ENCODE measurements around the gene MEIS3.

The MEIS3 gene

DNA sequence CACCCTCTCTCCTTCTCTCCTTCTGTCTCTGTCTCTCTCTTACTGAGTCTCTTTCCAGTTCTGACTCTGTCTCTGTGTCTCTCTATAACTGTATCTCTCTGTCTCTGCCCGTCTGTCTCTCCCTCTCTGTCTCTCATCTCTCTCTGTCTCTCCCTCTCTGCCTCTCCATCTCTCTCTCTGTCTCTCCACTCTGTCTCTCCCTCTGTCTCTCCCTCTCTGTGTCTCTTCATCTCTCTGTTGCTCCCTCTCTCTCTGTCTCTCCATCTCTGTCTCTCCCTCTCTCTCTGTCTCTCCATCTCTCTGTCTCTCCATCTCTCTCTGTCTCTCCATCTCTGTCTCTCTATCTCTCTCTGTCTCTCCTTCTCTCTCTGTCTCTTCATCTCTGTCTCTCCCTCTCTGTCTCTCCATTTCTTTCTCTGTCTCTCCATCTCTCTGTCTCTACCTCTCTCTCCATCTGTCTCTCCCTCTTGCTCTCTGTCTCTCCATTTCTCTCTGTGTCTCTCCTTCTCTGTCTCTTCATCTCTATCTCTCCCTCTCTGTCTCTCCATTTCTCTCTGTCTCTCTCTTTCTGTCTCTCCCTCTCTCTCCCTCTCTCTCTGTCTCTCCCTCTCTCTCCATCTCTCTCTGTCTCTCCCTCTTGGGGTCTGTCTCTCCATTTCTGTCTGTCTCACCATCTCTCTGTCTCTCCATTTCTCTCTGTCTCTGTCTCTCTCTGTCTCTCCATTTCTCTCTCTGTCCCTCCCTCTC, 3.3 kb upstream of the MEIS3 start:
- H3K27me3 ChIP-seq (ENCODE audit: control insufficient read depth in 3 of 3, insufficient read depth in 3 of 3, low read depth in 1 of 3, low read length in 3 of 3), result peaks cover 0 to 22% (median 0%) of the 10 kb centered on the region in 3 experiments
- H3K23ac ChIP-seq (ENCODE audit: low read depth, low read length, poor library complexity), result no peak overlapping the region
- H2BK12ac ChIP-seq (ENCODE audit: low read length), result peak overlapping the region; percentile 97
- no peak overlapping the region for H3K14ac ChIP-seq (ENCODE audit: low read length)
- peak overlapping the region; percentile 74 for H3K18ac ChIP-seq (ENCODE audit: low read length)
- no CpG with 5 or more reads among the region's 1 CpG for WGBS, 2 donors (ENCODE audit: extremely low coverage in 2 of 2, insufficient read length in 2 of 2, insufficient replicate concordance in 1 of 2)
- H3K9me3 ChIP-seq (replicated peaks in 1 of 2; ENCODE audit: control insufficient read depth in 2 of 2, insufficient read depth in 1 of 2, low read depth in 1 of 2, low read length in 2 of 2), result no peaks in the 10 kb centered on the region
- no peaks in the 10 kb centered on the region for H3K36me3 ChIP-seq (replicated peaks in 1 of 2; ENCODE audit: control insufficient read depth in 2 of 2, insufficient read depth in 2 of 2, low read length in 2 of 2)
- peaks cover 7% of the 10 kb centered on the region for H3K79me1 ChIP-seq (ENCODE audit: low read depth, low read length)
- H3K4me2 ChIP-seq (ENCODE audit: insufficient read depth, low read length, poor library complexity, severe bottlenecking), result peak overlapping the region; percentile 51
- H2BK15ac ChIP-seq (ENCODE audit: low read length), result peak overlapping the region; percentile 41
- peak overlapping the region; percentile 79 for H3K27ac ChIP-seq (replicated peaks; ENCODE audit: low read length)
- H3K4ac ChIP-seq (ENCODE audit: low read length), result peak overlapping the region; percentile 72
- H2BK120ac ChIP-seq (ENCODE audit: low read depth, low read length), result peak overlapping the region; percentile 69
- H3K9ac ChIP-seq (ENCODE audit: low read depth, low read length, poor library complexity), result peak overlapping the region; percentile 15
- H3K4me3 ChIP-seq (ENCODE audit: low read length in 2 of 2), result peak overlapping the region; percentile 45 to 53
- no peak overlapping the region for H4K8ac ChIP-seq (ENCODE audit: low read depth, low read length)
- peaks cover 46 to 49% of the 10 kb centered on the region in 2 donors for H3K4me1 ChIP-seq (ENCODE audit: control insufficient read depth in 2 of 2, insufficient read depth in 1 of 2, low read depth in 1 of 2, low read length in 2 of 2)
- no peak for DNase-seq (ENCODE audit: low spot score)
- peak overlapping the region; percentile 70 for H2AK5ac ChIP-seq (ENCODE audit: low read depth, low read length)
- no peak overlapping the region for H4K91ac ChIP-seq (ENCODE audit: low read depth, low read length, poor library complexity)
- peak overlapping the region; percentile 80 for H2AFZ ChIP-seq (ENCODE audit: low read length)
- H2BK5ac ChIP-seq (ENCODE audit: low read length), result peak overlapping the region; percentile 84

DNA sequence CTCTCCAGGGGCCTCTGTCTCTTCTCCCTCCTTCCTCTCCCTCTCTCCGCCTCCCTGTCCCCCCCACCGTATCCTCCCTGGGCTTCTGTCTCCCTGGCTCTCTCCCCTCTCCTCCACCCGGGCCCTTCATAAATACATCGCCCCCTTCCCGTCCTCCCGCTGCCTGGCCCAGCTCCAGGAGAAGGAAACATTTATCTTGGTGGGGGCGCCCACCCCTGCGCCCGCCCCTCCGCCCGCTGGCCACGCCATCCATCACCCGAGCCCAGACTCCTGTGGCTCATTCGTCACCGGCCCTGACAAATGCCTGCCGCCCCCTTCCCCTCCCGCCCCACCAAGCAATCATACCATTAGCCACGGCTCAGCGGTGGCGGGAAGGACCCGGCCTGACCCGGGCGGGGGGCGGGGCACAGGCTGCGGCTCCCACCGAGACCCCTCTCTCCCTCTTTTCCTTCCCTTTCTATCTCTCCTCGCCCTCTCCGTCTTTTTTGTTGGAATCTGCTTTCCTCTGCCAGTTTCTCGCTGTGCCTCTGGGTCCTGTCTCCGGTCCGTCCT, 2.6 kb upstream of the MEIS3 start:
- H3K4me2 ChIP-seq (ENCODE audit: insufficient read depth, low read length, poor library complexity, severe bottlenecking), result peak overlapping the region; percentile 51
- no peak overlapping the region for H4K91ac ChIP-seq (ENCODE audit: low read depth, low read length, poor library complexity)
- peak overlapping the region; percentile 96 for H2BK15ac ChIP-seq (ENCODE audit: low read length)
- H3K4me1 ChIP-seq (ENCODE audit: control insufficient read depth in 2 of 2, insufficient read depth in 1 of 2, low read depth in 1 of 2, low read length in 2 of 2), result peaks cover 46 to 47% of the 10 kb centered on the region in 2 donors
- peak overlapping the region; percentile 84 for H2BK5ac ChIP-seq (ENCODE audit: low read length)
- H3K23ac ChIP-seq (ENCODE audit: low read depth, low read length, poor library complexity), result no peak overlapping the region
- H3K4me3 ChIP-seq (ENCODE audit: low read length in 2 of 2), result peak overlapping the region; percentile 45 to 53
- peak overlapping the region; percentile 79 for H3K27ac ChIP-seq (replicated peaks; ENCODE audit: low read length)
- H2AK5ac ChIP-seq (ENCODE audit: low read depth, low read length), result peak overlapping the region; percentile 99
- WGBS, 2 donors (ENCODE audit: extremely low coverage in 2 of 2, insufficient read length in 2 of 2, insufficient replicate concordance in 1 of 2), result no CpG with 5 or more reads among the region's 31 CpGs
- peak overlapping the region; percentile 69 for H2BK120ac ChIP-seq (ENCODE audit: low read depth, low read length)
- H2BK12ac ChIP-seq (ENCODE audit: low read length), result peak overlapping the region; percentile 97
- no peaks in the 10 kb centered on the region for H3K9me3 ChIP-seq (replicated peaks in 1 of 2; ENCODE audit: control insufficient read depth in 2 of 2, insufficient read depth in 1 of 2, low read depth in 1 of 2, low read length in 2 of 2)
- H3K27me3 ChIP-seq (ENCODE audit: control insufficient read depth in 3 of 3, insufficient read depth in 3 of 3, low read depth in 1 of 3, low read length in 3 of 3), result peaks cover 0 to 27% (median 0%) of the 10 kb centered on the region in 3 experiments
- peaks cover 9% of the 10 kb centered on the region for H3K79me1 ChIP-seq (ENCODE audit: low read depth, low read length)
- no peak overlapping the region for H3K14ac ChIP-seq (ENCODE audit: low read length)
- H3K9ac ChIP-seq (ENCODE audit: low read depth, low read length, poor library complexity), result no peak overlapping the region
- peak overlapping the region; percentile 74 for H3K18ac ChIP-seq (ENCODE audit: low read length)
- peak overlapping the region; percentile 80 for H2AFZ ChIP-seq (ENCODE audit: low read length)
- peaks cover 0 to 2% of the 10 kb centered on the region in 2 donors for H3K36me3 ChIP-seq (replicated peaks in 1 of 2; ENCODE audit: control insufficient read depth in 2 of 2, insufficient read depth in 2 of 2, low read length in 2 of 2)
- H4K8ac ChIP-seq (ENCODE audit: low read depth, low read length), result no peak overlapping the region
- DNase-seq (ENCODE audit: low spot score), result no peak
- H3K4ac ChIP-seq (ENCODE audit: low read length), result peak overlapping the region; percentile 72

DNA sequence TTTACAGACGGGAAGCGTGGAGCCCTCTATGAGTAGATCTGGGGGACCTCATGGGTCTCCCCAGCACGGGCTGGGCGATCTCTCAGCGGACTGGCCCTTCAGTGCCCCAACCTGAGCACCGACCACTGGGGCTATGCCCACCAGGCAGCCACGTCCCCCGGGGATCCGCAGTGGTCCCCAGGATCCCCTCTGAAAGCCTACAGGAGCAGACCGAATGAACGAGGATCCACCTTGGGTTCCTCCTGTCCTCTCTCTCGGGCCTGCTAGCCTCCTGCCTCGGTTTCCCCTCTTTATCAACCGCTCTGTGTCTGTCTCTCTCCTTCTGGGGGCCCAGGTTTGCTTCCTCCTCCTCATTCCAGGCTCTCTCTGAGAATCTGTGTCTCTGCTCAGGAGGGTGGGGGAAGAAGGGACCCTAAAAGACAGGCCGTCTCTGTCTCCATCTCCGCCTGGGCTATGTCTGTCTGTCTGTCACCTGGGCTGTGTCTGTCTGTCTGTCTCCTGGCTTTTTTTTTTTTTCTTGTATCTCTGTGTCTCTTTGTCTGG, 2.0 kb upstream of the MEIS3 start:
- Histone ChIP-seq H3K79me1 (ENCODE audit: low read depth, low read length) (peaks cover 9% of the 10 kb centered on the region), H2AFZ (ENCODE audit: low read length) (peak overlapping the region; percentile 83), H3K9me3 (replicated peaks in 1 of 2; ENCODE audit: control insufficient read depth in 2 of 2, insufficient read depth in 1 of 2, low read depth in 1 of 2, low read length in 2 of 2) (no peaks in the 10 kb centered on the region), H3K27me3 (ENCODE audit: control insufficient read depth in 3 of 3, insufficient read depth in 3 of 3, low read depth in 1 of 3, low read length in 3 of 3) (peaks cover 0 to 25% (median 0%) of the 10 kb centered on the region in 3 experiments), H3K4me3 (ENCODE audit: low read length in 2 of 2) (peak overlapping the region in 1 of 2 donors; percentile 53), H2BK15ac (ENCODE audit: low read length) (peak overlapping the region; percentile 96), H3K18ac (ENCODE audit: low read length) (peak overlapping the region; percentile 99), H3K27ac (replicated peaks; ENCODE audit: low read length) (peak overlapping the region; percentile 37), H3K4me1 (ENCODE audit: control insufficient read depth in 2 of 2, insufficient read depth in 1 of 2, low read depth in 1 of 2, low read length in 2 of 2) (peaks cover 46 to 47% of the 10 kb centered on the region in 2 donors), H3K4ac (ENCODE audit: low read length) (peak overlapping the region; percentile 10), H3K4me2 (ENCODE audit: insufficient read depth, low read length, poor library complexity, severe bottlenecking) (peak overlapping the region; percentile 98), H4K91ac (ENCODE audit: low read depth, low read length, poor library complexity) (no peak overlapping the region), H2BK120ac (ENCODE audit: low read depth, low read length) (peak overlapping the region; percentile 56), H2AK5ac (ENCODE audit: low read depth, low read length) (peak overlapping the region; percentile 99), H2BK12ac (ENCODE audit: low read length) (peak overlapping the region; percentile 75), H4K8ac (ENCODE audit: low read depth, low read length) (no peak overlapping the region), H3K14ac (ENCODE audit: low read length) (peak overlapping the region; percentile 63), H3K9ac (ENCODE audit: low read depth, low read length, poor library complexity) (peak overlapping the region; percentile 30), H2BK5ac (ENCODE audit: low read length) (peak overlapping the region; percentile 84), H3K23ac (ENCODE audit: low read depth, low read length, poor library complexity) (peak overlapping the region; percentile 95), H3K36me3 (replicated peaks in 1 of 2; ENCODE audit: control insufficient read depth in 2 of 2, insufficient read depth in 2 of 2, low read length in 2 of 2) (peaks cover 0 to 8% of the 10 kb centered on the region in 2 donors)
- no peak for DNase-seq (ENCODE audit: low spot score)
- WGBS, 2 donors (ENCODE audit: extremely low coverage in 2 of 2, insufficient read length in 2 of 2, insufficient replicate concordance in 1 of 2), result no CpG with 5 or more reads among the region's 16 CpGs

DNA sequence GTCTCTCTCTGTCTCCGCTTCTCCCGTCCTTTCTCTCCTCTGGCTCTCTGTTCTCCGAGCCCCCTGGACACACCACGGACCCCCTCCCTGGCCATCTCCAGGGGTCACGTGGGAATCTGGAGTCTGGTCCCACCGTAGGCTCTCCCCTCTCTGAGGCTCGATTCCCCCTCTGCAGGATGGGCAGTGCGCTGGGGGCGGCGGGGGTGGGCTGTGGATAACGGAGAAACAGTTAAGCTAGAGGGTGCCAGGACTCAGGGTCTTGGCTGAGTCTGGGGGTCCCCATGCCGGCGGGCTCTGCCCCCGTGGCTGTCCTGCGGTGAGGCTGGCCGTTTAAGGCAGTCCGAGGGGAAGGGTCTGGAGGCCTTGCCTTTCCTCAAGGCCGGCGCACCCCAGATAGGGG, 462 bp upstream of the MEIS3 start:
- peak overlapping the region; percentile 75 for H3K9ac ChIP-seq (ENCODE audit: low read depth, low read length, poor library complexity)
- peak overlapping the region; percentile 17 for H3K14ac ChIP-seq (ENCODE audit: low read length)
- H2BK12ac ChIP-seq (ENCODE audit: low read length), result no peak overlapping the region
- no CpG with 5 or more reads among the region's 19 CpGs for WGBS, 2 donors (ENCODE audit: extremely low coverage in 2 of 2, insufficient read length in 2 of 2, insufficient replicate concordance in 1 of 2)
- no peak overlapping the region for H4K8ac ChIP-seq (ENCODE audit: low read depth, low read length)
- peaks cover 0 to 25% (median 0%) of the 10 kb centered on the region in 3 experiments for H3K27me3 ChIP-seq (ENCODE audit: control insufficient read depth in 3 of 3, insufficient read depth in 3 of 3, low read depth in 1 of 3, low read length in 3 of 3)
- H2BK15ac ChIP-seq (ENCODE audit: low read length), result peak overlapping the region; percentile 100
- peak overlapping the region; percentile 96 for H2BK5ac ChIP-seq (ENCODE audit: low read length)
- H3K27ac ChIP-seq (replicated peaks; ENCODE audit: low read length), result peak overlapping the region; percentile 42
- H3K9me3 ChIP-seq (replicated peaks in 1 of 2; ENCODE audit: control insufficient read depth in 2 of 2, insufficient read depth in 1 of 2, low read depth in 1 of 2, low read length in 2 of 2), result no peaks in the 10 kb centered on the region
- peak overlapping the region; percentile 98 for H3K4me2 ChIP-seq (ENCODE audit: insufficient read depth, low read length, poor library complexity, severe bottlenecking)
- H2AFZ ChIP-seq (ENCODE audit: low read length), result peak overlapping the region; percentile 83
- H3K18ac ChIP-seq (ENCODE audit: low read length), result peak overlapping the region; percentile 99
- peaks cover 46 to 47% of the 10 kb centered on the region in 2 donors for H3K4me1 ChIP-seq (ENCODE audit: control insufficient read depth in 2 of 2, insufficient read depth in 1 of 2, low read depth in 1 of 2, low read length in 2 of 2)
- H4K91ac ChIP-seq (ENCODE audit: low read depth, low read length, poor library complexity), result peak overlapping the region; percentile 69
- H3K79me1 ChIP-seq (ENCODE audit: low read depth, low read length), result peaks cover 9% of the 10 kb centered on the region
- H3K4me3 ChIP-seq (ENCODE audit: low read length in 2 of 2), result peak overlapping the region; percentile 53 to 86
- no peak overlapping the region for H3K23ac ChIP-seq (ENCODE audit: low read depth, low read length, poor library complexity)
- peaks cover 0 to 19% of the 10 kb centered on the region in 2 donors for H3K36me3 ChIP-seq (replicated peaks in 1 of 2; ENCODE audit: control insufficient read depth in 2 of 2, insufficient read depth in 2 of 2, low read length in 2 of 2)
- no peak for DNase-seq (ENCODE audit: low spot score)
- no peak overlapping the region for H3K4ac ChIP-seq (ENCODE audit: low read length)
- H2AK5ac ChIP-seq (ENCODE audit: low read depth, low read length), result peak overlapping the region; percentile 36
- peak overlapping the region; percentile 97 for H2BK120ac ChIP-seq (ENCODE audit: low read depth, low read length)
